Liver (tissue), 9 donors: ENCODE measurements around the gene S100A1. TPM values are rescaled to one million over a fixed set of nuclear protein-coding genes. Genes with fewer than 3 reads are reported as not detected.

Experiments
- DNase-seq: peaks from one replicate; pipeline ENCODE4 v3.0.0-alpha.2; 2017; ENCODE audit warnings: low spot score
- H3K27ac ChIP-seq, 2 donors: one replicate each; pipeline ENCODE4 v1.7.0; 2013; ENCODE audit warnings: inconsistent platforms in 2 of 2, low read length in 2 of 2, control low read depth in 1 of 2, low read depth in 1 of 2, mild to moderate bottlenecking in 1 of 2
- H3K27me3 ChIP-seq, 4 donors: one replicate each; pipeline versions ENCODE4 v1.6.1 to v1.7.0; 2013; ENCODE audit warnings: low read length in 3 of 4, inconsistent platforms in 1 of 4, mild to moderate bottlenecking in 1 of 4, moderate library complexity in 1 of 4; ENCODE audit not compliant: control insufficient read depth in 4 of 4, insufficient read depth in 4 of 4
- H3K36me3 ChIP-seq, 4 donors: one replicate each; pipeline versions ENCODE4 v1.6.1 to v1.7.0; 2013; ENCODE audit warnings: low read length in 3 of 4, mild to moderate bottlenecking in 3 of 4, low read depth in 1 of 4, moderate library complexity in 1 of 4; ENCODE audit not compliant: control insufficient read depth in 4 of 4, insufficient read depth in 3 of 4
- H3K4me1 ChIP-seq, 4 donors: one replicate each; pipeline versions ENCODE4 v1.6.1 to v1.7.0; 2013; ENCODE audit warnings: low read length in 3 of 4, mild to moderate bottlenecking in 3 of 4, moderate library complexity in 1 of 4; ENCODE audit not compliant: control insufficient read depth in 4 of 4, insufficient read depth in 4 of 4
- H3K4me3 ChIP-seq, 3 donors: one replicate each; pipeline versions ENCODE4 v1.6.1 to v1.7.0; 2013; ENCODE audit warnings: low read length in 3 of 3, control low read depth in 1 of 3, low read depth in 1 of 3, mild to moderate bottlenecking in 1 of 3
- H3K9ac ChIP-seq, 2 donors: one replicate each; pipeline ENCODE4 v1.7.0; 2013; ENCODE audit warnings: low read length in 2 of 2, mild to moderate bottlenecking in 2 of 2, moderate library complexity in 2 of 2, control low read depth in 1 of 2, low read depth in 1 of 2
- H3K9me3 ChIP-seq, 4 donors: one replicate each; pipeline versions ENCODE4 v1.6.1 to v1.7.0; 2013; ENCODE audit warnings: low read length in 3 of 4; ENCODE audit not compliant: control insufficient read depth in 4 of 4
- CTCF ChIP-seq: fragments of 150-350 bp; IDR thresholded peaks from 2 replicates; pipeline ENCODE4 v1.5.1; 2017; ENCODE audit warnings: improper control_type of control experiment, low read depth, low read length; ENCODE audit not compliant: missing input control
- EGR1 ChIP-seq, 2 donors: IDR thresholded peaks; 2 replicates each; pipeline ENCODE4 v1.6.1; 2016 to 2018; ENCODE audit warnings: antibody characterized with exemption in 2 of 2, low read depth in 2 of 2
- FOXA1 ChIP-seq: IDR thresholded peaks from 2 replicates; pipeline ENCODE4 v1.6.1; 2016; ENCODE audit warnings: antibody characterized with exemption
- FOXA2 ChIP-seq: IDR thresholded peaks from 2 replicates; pipeline ENCODE4 v1.6.1; 2016; ENCODE audit warnings: antibody characterized with exemption
- GABPA ChIP-seq, 2 donors: IDR thresholded peaks in 1 of 2; conservative IDR thresholded peaks in 1 of 2; 2 replicates each; pipeline ENCODE4 v1.6.1; 2016; ENCODE audit warnings: antibody characterized with exemption in 2 of 2, mild to moderate bottlenecking in 1 of 2, moderate library complexity in 1 of 2
- HNF4A ChIP-seq, 2 donors: conservative IDR thresholded peaks; 2 replicates each; pipeline ENCODE4 v1.6.1; 2016; ENCODE audit warnings: antibody characterized with exemption in 2 of 2, mild to moderate bottlenecking in 2 of 2
- JUND ChIP-seq, 2 donors: IDR thresholded peaks; 2 replicates each; pipeline ENCODE4 v1.6.1; 2016; ENCODE audit warnings: antibody characterized with exemption in 2 of 2
- NR2F2 ChIP-seq: IDR thresholded peaks from 2 replicates; pipeline ENCODE4 v1.6.1; 2016; ENCODE audit warnings: antibody characterized with exemption
- RAD21 ChIP-seq, 2 donors: IDR thresholded peaks; 2 replicates each; pipeline ENCODE4 v1.6.1; 2016; ENCODE audit warnings: antibody characterized with exemption in 2 of 2, mild to moderate bottlenecking in 2 of 2
- SP1 ChIP-seq: IDR thresholded peaks from 2 replicates; pipeline ENCODE4 v1.6.1; 2018; ENCODE audit warnings: antibody characterized with exemption, mild to moderate bottlenecking
- ZBTB33 ChIP-seq: IDR thresholded peaks from 2 replicates; pipeline ENCODE4 v1.6.1; 2016; ENCODE audit warnings: antibody characterized with exemption
- WGBS: extraction: QIAGEN DNeasy Blood & Tissue Kit; methylation state at CpG from one replicate; pipeline ENCODE4 v1.1.7; 2013; 5-methylcytosine and 5-hydroxymethylcytosine counted together
- polyA plus RNA-seq, 2 donors: library from polyadenylated mRNA; stranded (reverse) in 1 of 2; unstranded in 1 of 2; fragments of 200-250 nt in 1 of 2; fragments of >200 nt in 1 of 2; fragmentation: Nextera tagmentation in 1 of 2; extraction: Ambion mirVana in 1 of 2; gene quantifications; one replicate each; pipeline versions ENCODE4 v1.2.1 to v1.2.3, GENCODE V29; 2013 to 2015
- total RNA-seq, 2 donors: library from RNA; depleted of rRNA; stranded (reverse); fragments of >200 nt; gene quantifications; one replicate each; pipeline ENCODE4 v1.2.3, GENCODE V29; 2014
- donor health status: healthy.
- donor health status: healthy.
- donor health status: healthy.
- donor health status: healthy.
- donor health status: healthy.

The S100A1 gene
- total and polyA plus RNA-seq, 4 donors: 0.21 to 0.33 (median 0.29) TPM

- Histone ChIP-seq H3K27ac (no peak overlapping the region), H3K9me3 (no peaks in the 10 kb centered on the region), H3K4me3 (peak overlapping the region in 2 of 3 donors; percentile 22 to 59), H3K4me1 (peaks cover 8 to 24% (median 20%) of the 10 kb centered on the region in 4 donors), H3K27me3 (no peaks in the 10 kb centered on the region), H3K36me3 (no peaks in the 10 kb centered on the region), H3K9ac (no peak overlapping the region)
- no peak for DNase-seq
- TF ChIP-seq RAD21 (IDR thresholded peaks at IDR 0.05) (peak in 1 of 2 donors; percentile 6), JUND (IDR thresholded peaks at IDR 0.05) (no peak), CTCF (no peak), FOXA2 (no peak), SP1 (no peak)
- WGBS: 6% methylated on average over 73 of the region's 73 CpGs
Measured at GRCh38 chr1:153679337-153680119, 51.3 kb downstream of the S100A1 start.

GRCh38 chr1:153680120-153680403 is 51.8 kb downstream of the S100A1 start:
- WGBS: 50% methylated on average over 10 of the region's 10 CpGs
- Histone ChIP-seq H3K9me3 (no peaks in the 10 kb centered on the region), H3K36me3 (no peaks in the 10 kb centered on the region), H3K4me3 (peak overlapping the region in 1 of 3 donors; percentile 59), H3K4me1 (peaks cover 8 to 24% (median 20%) of the 10 kb centered on the region in 4 donors), H3K27ac (no peak overlapping the region), H3K27me3 (no peaks in the 10 kb centered on the region), H3K9ac (no peak overlapping the region)
- TF ChIP-seq ZBTB33 (no peak), NR2F2 (no peak), HNF4A (conservative IDR thresholded peaks at IDR 0.05) (no peak), EGR1 (IDR thresholded peaks at IDR 0.05; ENCODE audit: low read depth in 2 of 2) (no peak), CTCF (no peak), FOXA2 (no peak), GABPA (IDR thresholded peaks at IDR 0.05 in 1 of 2, conservative IDR thresholded peaks at IDR 0.05 in 1 of 2) (no peak), FOXA1 (no peak)
- DNase-seq: no peak

Other genes with a start within 250 kb of the S100A1 start
- 10 to 100 TPM; 38.4 to 99.3 TPM for gene S100A8, start 237.4 kb upstream of the S100A1 start, total RNA-seq
- 10 to 100 TPM; 40.4 to 43.4 TPM for gene S100A8, start 237.4 kb upstream of the S100A1 start, polyA plus RNA-seq
- not detected for gene S100A7A, start 211.9 kb upstream of the S100A1 start, total RNA-seq
- not detected for gene S100A7A, start 211.9 kb upstream of the S100A1 start, polyA plus RNA-seq
- gene S100A7, start 167.8 kb upstream of the S100A1 start, total RNA-seq: not detected
- not detected for gene S100A7, start 167.8 kb upstream of the S100A1 start, polyA plus RNA-seq
- 100 to 1,000 TPM in 1 of 2 donors, 1 to 10 TPM in 1; 5.7 to 124 TPM for gene S100A6, start 92.4 kb upstream of the S100A1 start, total RNA-seq
- gene S100A6, start 92.4 kb upstream of the S100A1 start, polyA plus RNA-seq: 10 to 100 TPM; 27.3 to 30.0 TPM
- not detected for gene S100A5, start 87.5 kb upstream of the S100A1 start, total RNA-seq
- gene S100A5, start 87.5 kb upstream of the S100A1 start, polyA plus RNA-seq: not detected
- gene S100A4, start 82.6 kb upstream of the S100A1 start, total RNA-seq: 10 to 100 TPM in 1 of 2 donors, 1 to 10 TPM in 1; 4.8 to 69.8 TPM
- 10 to 100 TPM; 16.3 to 17.1 TPM for gene S100A4, start 82.6 kb upstream of the S100A1 start, polyA plus RNA-seq
- gene S100A3, start 79.2 kb upstream of the S100A1 start, total RNA-seq: not detected
- not detected for gene S100A3, start 79.2 kb upstream of the S100A1 start, polyA plus RNA-seq
- not detected for gene S100A2, start 62.6 kb upstream of the S100A1 start, total RNA-seq
- under 1 TPM; 0.22 to 0.67 TPM for gene S100A2, start 62.6 kb upstream of the S100A1 start, polyA plus RNA-seq
- 10 to 100 TPM; 27.3 to 53.6 TPM for gene S100A16, start 15.3 kb upstream of the S100A1 start, total RNA-seq
- 100 to 1,000 TPM; 110 to 142 TPM for gene S100A16, start 15.3 kb upstream of the S100A1 start, polyA plus RNA-seq
- gene S100A14, start 12.1 kb upstream of the S100A1 start, total RNA-seq: 1 to 10 TPM; 1.7 to 4.4 TPM
- 1 to 10 TPM; 2.3 to 4.3 TPM for gene S100A14, start 12.1 kb upstream of the S100A1 start, polyA plus RNA-seq
- gene S100A13, start 929 bp upstream of the S100A1 start, total RNA-seq: 10 to 100 TPM in 1 of 2 donors, 1 to 10 TPM in 1; 5.3 to 10.8 TPM
- gene S100A13, start 929 bp upstream of the S100A1 start, polyA plus RNA-seq: 10 to 100 TPM; 20.5 to 23.0 TPM
- gene CHTOP, start 5.6 kb downstream of the S100A1 start, total RNA-seq: 10 to 100 TPM; 26.8 to 30.9 TPM
- 10 to 100 TPM; 16.4 to 21.9 TPM for gene CHTOP, start 5.6 kb downstream of the S100A1 start, polyA plus RNA-seq
- gene SNAPIN, start 30.3 kb downstream of the S100A1 start, total RNA-seq: 10 to 100 TPM; 21.8 to 30.5 TPM
- gene SNAPIN, start 30.3 kb downstream of the S100A1 start, polyA plus RNA-seq: 10 to 100 TPM; 20.0 to 26.6 TPM
- 10 to 100 TPM; 50.7 to 84.2 TPM for gene ILF2, start 42.6 kb downstream of the S100A1 start, total RNA-seq
- gene ILF2, start 42.6 kb downstream of the S100A1 start, polyA plus RNA-seq: 10 to 100 TPM; 28.7 to 52.3 TPM
- 10 to 100 TPM in 1 of 2 donors, 1 to 10 TPM in 1; 4.7 to 15.8 TPM for gene NPR1, start 50.3 kb downstream of the S100A1 start, total RNA-seq
- 10 to 100 TPM in 1 of 2 donors, 1 to 10 TPM in 1; 2.8 to 12.6 TPM for gene NPR1, start 50.3 kb downstream of the S100A1 start, polyA plus RNA-seq
- 10 to 100 TPM; 16.4 to 26.0 TPM for gene INTS3, start 99.6 kb downstream of the S100A1 start, total RNA-seq
- gene INTS3, start 99.6 kb downstream of the S100A1 start, polyA plus RNA-seq: 10 to 100 TPM in 1 of 2 donors, 1 to 10 TPM in 1; 9.0 to 13.9 TPM
- 10 to 100 TPM; 18.1 to 29.1 TPM for gene SLC27A3, start 147.0 kb downstream of the S100A1 start, total RNA-seq
- gene SLC27A3, start 147.0 kb downstream of the S100A1 start, polyA plus RNA-seq: 10 to 100 TPM; 27.2 to 47.4 TPM